Activated naive CD8-positive, alpha-beta T cell treated with anti-CD3 and anti-CD28 coated beads, Interleukin-2, amount 50 U/mL, for 16 hours (primary cell): Measurements from ENCODE around the gene KIF26A.

Source experiments
- DNase-seq: peaks from one replicate; pipeline ENCODE4 v3.0.0-alpha.2; 2020; ENCODE audit warnings: low read depth, low spot score

KIF26A gene

GRCh38 chr14:104156142-104156541 is 17.8 kb downstream of the KIF26A start:
- DNase-seq, result no peak

GRCh38 chr14:104157016-104157928 is 18.9 kb downstream of the KIF26A start:
- no peak for DNase-seq

GRCh38 chr14:104158827-104159798 is 20.7 kb downstream of the KIF26A start:
- DNase-seq, result no peak

- DNase-seq, result no peak
Measured at GRCh38 chr14:104159990-104160389, 21.6 kb downstream of the KIF26A start.

GRCh38 chr14:104161602-104162367 is 23.4 kb downstream of the KIF26A start:
- DNase-seq, result no peak

GRCh38 chr14:104162495-104162894 is 24.1 kb downstream of the KIF26A start:
- DNase-seq, result no peak

- no peak for DNase-seq
Measured at GRCh38 chr14:104163541-104163940, 25.2 kb downstream of the KIF26A start.

GRCh38 chr14:104164041-104164440 is 25.7 kb downstream of the KIF26A start:
- no peak for DNase-seq

GRCh38 chr14:104164512-104164911 is 26.1 kb downstream of the KIF26A start:
- no peak for DNase-seq

GRCh38 chr14:104166698-104167097 is 28.3 kb downstream of the KIF26A start:
- DNase-seq, result no peak

- DNase-seq, result no peak
Measured at GRCh38 chr14:104168603-104169002, 30.2 kb downstream of the KIF26A start.

GRCh38 chr14:104169005-104169698 is 30.8 kb downstream of the KIF26A start:
- no peak for DNase-seq

GRCh38 chr14:104169699-104170479 is 31.5 kb downstream of the KIF26A start:
- DNase-seq, result no peak

GRCh38 chr14:104171029-104171697 is 32.8 kb downstream of the KIF26A start:
- no peak for DNase-seq

GRCh38 chr14:104171895-104172294 is 33.5 kb downstream of the KIF26A start:
- no peak for DNase-seq

- no peak for DNase-seq
Measured at GRCh38 chr14:104172349-104172748, 34.0 kb downstream of the KIF26A start.

- no peak for DNase-seq
Measured at GRCh38 chr14:104172880-104173279, 34.5 kb downstream of the KIF26A start.

- no peak for DNase-seq
Measured at GRCh38 chr14:104174051-104174450, 35.7 kb downstream of the KIF26A start.

- DNase-seq, result no peak
Measured at GRCh38 chr14:104175041-104175440, 36.7 kb downstream of the KIF26A start.

- DNase-seq, result no peak
Measured at GRCh38 chr14:104175811-104176210, 37.4 kb downstream of the KIF26A start.
